Stimulated activated effector memory CD8-positive, alpha-beta T cell treated with anti-CD3 and anti-CD28 coated beads, Interleukin-12 subunit alpha, Interleukin-12 subunit beta, amount 100 ng/mL, for 72 hours (primary cell): ENCODE results near the gene PYGO2.
"Not testable (repeated sequence)": the region's sequence is repeated elsewhere in the genome, so short reads cannot be mapped to it uniquely, and the experiment has no call there.

Source experiments
- ATAC-seq: fragments of 150-1000 bp; cut with Tn5 transposase; 2 replicates; pipeline ENCODE4 v1.10.0; 2021
- DNase-seq, 2 donors: peaks; one replicate each; pipeline ENCODE4 v3.0.0; 2021 to 2022; ENCODE audit warnings: low spot score in 2 of 2
- H3K27ac Mint-ChIP-seq: one replicate; pipeline ENCODE4 v1.8.0; 2022; ENCODE audit warnings: mild to moderate bottlenecking, mixed read lengths
- H3K36me3 Mint-ChIP-seq: one replicate; pipeline ENCODE4 v1.8.0; 2022; ENCODE audit warnings: mild to moderate bottlenecking, mixed read lengths
- H3K4me1 Mint-ChIP-seq: one replicate; pipeline ENCODE4 v1.8.0; 2022; ENCODE audit warnings: mixed read lengths
- H3K4me3 Mint-ChIP-seq: one replicate; pipeline ENCODE4 v1.8.0; 2022; ENCODE audit warnings: mild to moderate bottlenecking, mixed read lengths
- H3K9me3 Mint-ChIP-seq: one replicate; pipeline ENCODE4 v1.8.0; 2022; ENCODE audit warnings: mixed read lengths

Gene PYGO2

GRCh38 chr1:155002464-155003226 lies 41.1 kb upstream of the PYGO2 start, which contains the start of gene ZBTB7B:
ZBTB7B (plus strand) TSS chr1:155002802; CDS start chr1:155014661, 11,859 bp downstream.
- DNase-seq = no peak
- Mint-ChIP-seq H3K4me1 (peaks cover 59% of the 10 kb centered on the region), H3K27ac (peak within 1 kb of the TSS; percentile 91), H3K9me3 (no peaks in the 10 kb centered on the region), H3K4me3 (peak within 1 kb of the TSS; percentile 93), H3K36me3 (peaks cover 22% of the 10 kb centered on the region)
- ATAC-seq = no peak

DNA sequence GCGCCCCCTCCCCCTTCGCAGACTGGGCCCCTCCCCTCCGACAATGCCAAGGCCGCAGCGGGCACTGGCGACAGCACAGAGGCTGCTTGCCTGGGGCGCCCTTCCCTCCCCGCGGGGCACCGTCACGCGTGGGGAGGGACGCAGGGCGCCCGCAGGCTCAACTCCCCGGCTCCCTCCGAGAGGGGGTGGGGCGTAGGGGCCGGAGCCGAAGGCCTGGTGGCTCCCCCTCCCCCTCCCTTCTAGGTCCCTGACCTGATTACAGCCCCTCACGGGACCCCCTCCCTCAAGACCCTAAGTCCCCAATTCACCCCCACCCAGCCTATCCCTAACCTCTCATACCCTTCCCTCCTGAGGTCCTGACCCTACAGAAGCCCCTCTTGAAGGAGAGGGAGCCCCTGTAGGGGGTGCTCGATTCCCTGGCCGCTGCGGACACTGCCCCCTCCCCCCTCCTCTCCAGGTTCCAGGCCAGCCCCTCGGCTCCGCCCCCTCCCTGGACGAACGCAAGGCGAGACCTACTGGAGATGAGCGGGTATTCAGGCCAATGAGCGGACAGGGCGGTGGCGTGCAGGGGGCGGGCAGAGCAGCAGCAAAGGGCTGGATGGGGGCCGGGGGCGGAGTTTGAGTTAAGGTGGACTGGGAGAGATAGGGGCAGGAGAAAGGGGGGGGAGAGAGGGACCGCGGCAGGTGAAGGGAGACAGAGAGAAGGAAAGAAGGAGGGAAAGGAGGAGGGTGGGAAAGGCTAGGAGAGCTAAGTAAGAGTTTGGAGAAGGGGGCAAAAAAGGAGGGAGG lies 40.3 kb upstream of the PYGO2 start:
- H3K36me3 Mint-ChIP-seq = peaks cover 22% of the 10 kb centered on the region
- H3K4me1 Mint-ChIP-seq = peaks cover 64% of the 10 kb centered on the region
- H3K4me3 Mint-ChIP-seq = peak overlapping the region; percentile 93
- no peaks in the 10 kb centered on the region for H3K9me3 Mint-ChIP-seq
- ATAC-seq (peak; percentile 81), DNase-seq (peak; percentile 94 to 99)
- H3K27ac Mint-ChIP-seq = peak overlapping the region; percentile 91

GRCh38 chr1:155001425-155001674 lies 39.8 kb upstream of the PYGO2 start:
- H3K4me1 Mint-ChIP-seq = peaks cover 59% of the 10 kb centered on the region
- peak overlapping the region; percentile 93 for H3K4me3 Mint-ChIP-seq
- H3K9me3 Mint-ChIP-seq = no peaks in the 10 kb centered on the region
- DNase-seq = peak in 1 of 2 donors; percentile 84
- ATAC-seq = peak; percentile 48
- H3K36me3 Mint-ChIP-seq = peaks cover 22% of the 10 kb centered on the region
- H3K27ac Mint-ChIP-seq = peak overlapping the region; percentile 91

DNA sequence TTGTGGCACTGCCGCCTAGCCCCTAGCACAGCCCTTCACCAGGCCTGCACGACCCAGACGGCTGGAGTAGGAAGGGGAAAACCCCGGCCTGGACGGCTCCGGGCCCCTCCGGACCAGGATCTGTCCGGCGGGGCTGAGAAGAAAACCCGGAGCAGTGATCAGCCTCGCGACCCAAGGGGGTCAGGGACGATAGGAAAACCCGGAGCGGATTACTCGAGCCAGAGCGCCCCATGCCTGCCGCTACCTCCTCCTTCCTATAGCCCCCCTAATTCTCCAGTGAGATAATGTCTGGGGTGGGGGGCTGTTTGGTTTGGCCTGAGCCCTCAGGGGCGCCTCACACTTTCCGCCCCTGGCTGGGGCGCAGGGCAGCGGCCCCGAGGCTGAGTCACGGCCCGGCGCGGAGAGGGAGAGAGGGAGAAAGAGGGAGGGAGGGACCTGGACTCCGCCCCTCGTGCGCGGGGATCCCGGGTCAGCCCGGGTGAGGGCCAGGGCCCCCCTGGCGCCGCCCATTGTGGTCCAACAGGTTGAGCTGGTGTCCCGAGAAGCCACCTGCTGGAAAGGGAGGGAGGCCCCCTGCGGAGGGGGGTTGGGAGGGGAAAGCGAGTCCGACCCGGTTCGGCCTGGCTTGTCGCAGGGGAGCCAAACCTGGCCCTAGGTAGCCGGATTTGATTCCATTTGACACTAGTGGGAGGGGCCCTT lies 39.3 kb upstream of the PYGO2 start:
- no peaks in the 10 kb centered on the region for H3K9me3 Mint-ChIP-seq
- peak overlapping the region; percentile 93 for H3K4me3 Mint-ChIP-seq
- ATAC-seq (peak; percentile 70), DNase-seq (peak; percentile 81 to 96)
- H3K4me1 Mint-ChIP-seq = peaks cover 54% of the 10 kb centered on the region
- H3K36me3 Mint-ChIP-seq = peaks cover 22% of the 10 kb centered on the region
- peak overlapping the region; percentile 91 for H3K27ac Mint-ChIP-seq

DNA sequence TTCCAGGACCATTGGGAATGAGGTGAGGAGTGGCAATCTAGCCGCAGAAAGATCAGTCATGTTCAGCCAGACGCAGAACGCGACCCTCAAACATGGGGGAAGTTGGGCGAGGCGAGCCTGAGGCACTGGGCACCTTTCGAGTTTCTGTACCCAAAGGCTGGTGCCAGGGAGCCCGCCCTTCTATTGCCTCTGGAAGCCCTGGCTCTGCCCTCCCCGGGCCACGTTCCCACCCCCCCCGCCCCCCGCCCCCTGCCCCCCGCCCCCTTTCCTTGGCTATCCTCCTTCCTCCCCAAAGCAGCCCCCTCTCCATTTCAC lies 38.8 kb upstream of the PYGO2 start:
- peaks cover 22% of the 10 kb centered on the region for H3K36me3 Mint-ChIP-seq
- no peak for DNase-seq
- H3K9me3 Mint-ChIP-seq = no peaks in the 10 kb centered on the region
- H3K27ac Mint-ChIP-seq = peak overlapping the region; percentile 91
- peaks cover 49% of the 10 kb centered on the region for H3K4me1 Mint-ChIP-seq
- no peak for ATAC-seq
- peak overlapping the region; percentile 93 for H3K4me3 Mint-ChIP-seq

- H3K4me3 Mint-ChIP-seq = peak overlapping the region; percentile 93
- DNase-seq (peak; percentile 47 to 84), ATAC-seq (peak; percentile 3)
- H3K4me1 Mint-ChIP-seq = peaks cover 46% of the 10 kb centered on the region
- H3K36me3 Mint-ChIP-seq = peaks cover 22% of the 10 kb centered on the region
- peak overlapping the region; percentile 91 for H3K27ac Mint-ChIP-seq
- H3K9me3 Mint-ChIP-seq = no peaks in the 10 kb centered on the region
These were observed 38.2 kb upstream of the PYGO2 start for GRCh38 chr1:154999571-155000410.

GRCh38 chr1:154998818-154999570 lies 37.4 kb upstream of the PYGO2 start:
- Mint-ChIP-seq H3K9me3 (no peaks in the 10 kb centered on the region), H3K36me3 (peaks cover 17% of the 10 kb centered on the region), H3K4me1 (peaks cover 39% of the 10 kb centered on the region), H3K27ac (peak overlapping the region; percentile 91), H3K4me3 (peak overlapping the region; percentile 93)
- ATAC-seq (peak; percentile 17), DNase-seq (peak; percentile 56 to 86)

GRCh38 chr1:154998201-154998780 lies 36.7 kb upstream of the PYGO2 start:
- H3K36me3 Mint-ChIP-seq = peaks cover 16% of the 10 kb centered on the region
- peak overlapping the region; percentile 91 for H3K27ac Mint-ChIP-seq
- no peak for ATAC-seq
- peak overlapping the region; percentile 93 for H3K4me3 Mint-ChIP-seq
- peaks cover 32% of the 10 kb centered on the region for H3K4me1 Mint-ChIP-seq
- no peaks in the 10 kb centered on the region for H3K9me3 Mint-ChIP-seq
- DNase-seq = no peak

DNA sequence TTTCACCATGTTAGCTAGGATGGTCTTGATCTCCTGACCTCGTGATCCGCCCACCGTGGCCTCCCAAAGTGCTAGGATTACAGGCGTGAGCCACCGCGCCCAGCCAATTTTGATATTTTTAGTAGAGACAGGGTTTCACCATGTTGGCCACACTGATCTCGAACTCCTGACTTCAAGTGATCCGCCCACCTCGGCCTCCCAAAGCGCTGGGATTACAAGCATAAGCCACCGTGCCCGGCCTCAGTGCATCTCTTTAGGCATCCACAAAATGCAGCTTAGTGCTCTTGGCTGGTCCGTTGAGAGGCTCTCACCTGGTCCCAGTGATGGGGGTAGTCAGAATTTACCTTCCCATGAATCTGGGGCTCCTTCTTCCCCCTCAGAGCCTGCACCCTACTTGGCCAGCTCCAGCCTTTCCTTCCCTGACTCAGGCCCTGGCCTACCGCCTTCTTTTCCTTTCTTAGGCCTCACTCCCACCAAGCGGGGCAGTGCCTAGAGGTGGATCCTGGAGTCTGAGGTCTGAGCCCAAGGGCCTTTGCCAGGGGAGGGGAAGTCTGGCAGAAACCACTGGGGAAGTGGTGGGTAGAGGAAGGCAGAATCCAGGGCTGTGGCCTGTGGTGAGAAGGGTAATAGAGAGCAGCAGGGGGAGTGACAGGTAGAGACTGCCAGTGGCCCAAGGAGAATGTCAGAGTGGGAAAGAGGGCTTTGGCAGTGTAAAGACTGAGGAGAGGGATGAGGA lies 35.6 kb upstream of the PYGO2 start:
- Mint-ChIP-seq H3K9me3 (no peaks in the 10 kb centered on the region), H3K36me3 (peaks cover 16% of the 10 kb centered on the region), H3K4me1 (peaks cover 32% of the 10 kb centered on the region), H3K4me3 (peak overlapping the region; percentile 8), H3K27ac (no peak overlapping the region)
- DNase-seq (no peak), ATAC-seq (no peak)

DNA sequence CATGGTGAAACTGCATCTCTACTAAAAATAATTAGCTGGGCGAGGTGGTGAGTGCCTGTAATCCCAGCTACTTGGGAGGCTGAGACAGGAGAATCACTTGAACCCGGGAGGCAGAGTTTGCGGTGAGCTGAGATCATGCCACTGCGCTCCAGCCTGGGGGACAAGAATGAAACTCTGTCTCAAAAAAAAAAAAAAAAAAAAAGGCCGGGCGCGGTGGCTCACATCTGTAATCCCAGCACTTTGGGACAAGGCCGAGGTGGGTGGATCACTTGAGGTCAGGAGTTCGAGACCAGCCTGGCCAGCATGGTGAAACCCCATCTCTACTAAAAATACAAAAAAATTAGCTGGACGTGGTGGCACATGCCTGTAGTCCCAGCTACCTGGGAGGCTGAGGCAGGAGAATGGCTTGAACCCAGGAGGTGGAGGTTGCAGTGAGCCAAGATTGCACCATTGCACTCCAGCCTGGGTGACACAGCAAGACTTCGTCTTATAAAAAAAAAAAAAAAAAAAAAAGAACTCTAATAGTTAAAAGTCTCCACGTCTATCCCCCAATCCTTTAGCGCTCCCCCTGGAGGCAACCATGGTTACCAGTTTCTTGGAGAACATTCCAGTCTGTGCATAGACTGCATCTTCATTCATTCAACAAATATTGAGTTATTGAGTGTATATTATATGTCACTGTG lies 33.9 kb upstream of the PYGO2 start:
- Mint-ChIP-seq H3K4me1 (peaks cover 32% of the 10 kb centered on the region), H3K36me3 (peaks cover 28% of the 10 kb centered on the region), H3K27ac (peak overlapping the region; percentile 81)
- ATAC-seq, DNase-seq, H3K9me3 Mint-ChIP-seq, H3K4me3 Mint-ChIP-seq: not testable (repeated sequence)

- Mint-ChIP-seq H3K4me3 (no peak overlapping the region), H3K36me3 (peaks cover 28% of the 10 kb centered on the region), H3K4me1 (peaks cover 28% of the 10 kb centered on the region), H3K9me3 (no peaks in the 10 kb centered on the region), H3K27ac (peak overlapping the region; percentile 81)
- ATAC-seq (no peak), DNase-seq (no peak)
These were observed 33.0 kb upstream of the PYGO2 start for GRCh38 chr1:154994591-154994990.

DNA sequence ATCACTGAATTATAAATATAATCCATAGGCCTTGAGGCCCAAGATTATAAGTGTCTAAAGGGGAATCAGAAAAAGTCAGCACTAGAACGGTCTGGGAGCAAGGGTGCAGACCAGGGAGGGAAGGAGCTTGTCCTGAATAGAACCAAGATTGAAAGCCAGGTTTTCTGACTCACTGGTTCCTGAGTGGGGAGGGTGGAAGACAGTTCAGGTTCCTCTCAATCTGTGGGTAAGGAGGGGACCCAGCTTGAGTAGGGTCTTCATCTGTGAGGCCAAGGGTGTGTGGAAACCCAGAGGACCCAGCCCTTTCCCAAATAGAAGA lies 32.6 kb upstream of the PYGO2 start:
- ATAC-seq = no peak
- peaks cover 29% of the 10 kb centered on the region for H3K4me1 Mint-ChIP-seq
- DNase-seq = no peak
- no peaks in the 10 kb centered on the region for H3K9me3 Mint-ChIP-seq
- H3K36me3 Mint-ChIP-seq = peaks cover 30% of the 10 kb centered on the region
- no peak overlapping the region for H3K4me3 Mint-ChIP-seq
- peak overlapping the region; percentile 81 for H3K27ac Mint-ChIP-seq

GRCh38 chr1:154993572-154994268 lies 32.1 kb upstream of the PYGO2 start, which contains the start of gene LENEP:
LENEP (plus strand) TSS chr1:154993586; CDS start chr1:154993608, 22 bp downstream.
- Mint-ChIP-seq H3K36me3 (peaks cover 30% of the 10 kb centered on the region), H3K4me3 (no peak within 1 kb of the TSS), H3K9me3 (no peaks in the 10 kb centered on the region), H3K27ac (peak within 1 kb of the TSS; percentile 81), H3K4me1 (peaks cover 29% of the 10 kb centered on the region)
- no peak for ATAC-seq
- no peak for DNase-seq
